T-helper 1 cell treated with Interleukin-12 subunit alpha and Interleukin-12 subunit beta and Interleukin-4 antibody, amounts not matched to agents 30 μg/mL and 1 μg/mL, for 36 hours (primary cell): ENCODE measurements around the gene TANGO6.
"Not testable (repeated sequence)": the region's sequence is repeated elsewhere in the genome, so short reads cannot be mapped to it uniquely, and the experiment has no call there.

Source experiments
- H3K27ac Mint-ChIP-seq: one replicate; pipeline ENCODE4 v1.8.0; 2021; ENCODE audit warnings: mild to moderate bottlenecking, mixed read lengths
- H3K27me3 Mint-ChIP-seq: one replicate; pipeline ENCODE4 v1.8.0; 2021; ENCODE audit warnings: low read depth, mixed read lengths
- H3K36me3 Mint-ChIP-seq: one replicate; pipeline ENCODE4 v1.8.0; 2021; ENCODE audit warnings: low read depth, mixed read lengths
- H3K4me1 Mint-ChIP-seq: one replicate; pipeline ENCODE4 v1.8.0; 2021; ENCODE audit warnings: low read depth, mixed read lengths
- H3K4me3 Mint-ChIP-seq: one replicate; pipeline ENCODE4 v1.8.0; 2021; ENCODE audit warnings: mild to moderate bottlenecking, moderate library complexity, mixed read lengths
- H3K9me3 Mint-ChIP-seq: one replicate; pipeline ENCODE4 v1.8.0; 2021; ENCODE audit warnings: mixed read lengths

TANGO6 gene

GRCh38 chr16:69115837-69116236, 272.5 kb downstream of the TANGO6 start:
- Mint-ChIP-seq H3K4me3 (no peak overlapping the region), H3K9me3 (no peaks in the 10 kb centered on the region), H3K36me3 (peaks cover 20% of the 10 kb centered on the region), H3K4me1 (peaks cover 7% of the 10 kb centered on the region), H3K27me3 (no peaks in the 10 kb centered on the region), H3K27ac (no peak overlapping the region)

GRCh38 chr16:69116256-69116875, 273.0 kb downstream of the TANGO6 start:
- peaks cover 7% of the 10 kb centered on the region for H3K4me1 Mint-ChIP-seq
- H3K27me3 Mint-ChIP-seq: no peaks in the 10 kb centered on the region
- H3K4me3 Mint-ChIP-seq: no peak overlapping the region
- H3K9me3 Mint-ChIP-seq: no peaks in the 10 kb centered on the region
- no peak overlapping the region for H3K27ac Mint-ChIP-seq
- H3K36me3 Mint-ChIP-seq: peaks cover 25% of the 10 kb centered on the region

- H3K4me3 Mint-ChIP-seq: no peak overlapping the region
- no peak overlapping the region for H3K27ac Mint-ChIP-seq
- H3K4me1 Mint-ChIP-seq: peaks cover 7% of the 10 kb centered on the region
- H3K27me3 Mint-ChIP-seq: no peaks in the 10 kb centered on the region
- H3K9me3 Mint-ChIP-seq: no peaks in the 10 kb centered on the region
- peaks cover 26% of the 10 kb centered on the region for H3K36me3 Mint-ChIP-seq
Observed at GRCh38 chr16:69116906-69117305, 273.6 kb downstream of the TANGO6 start.

- Mint-ChIP-seq H3K36me3 (peaks cover 26% of the 10 kb centered on the region), H3K9me3 (no peaks in the 10 kb centered on the region), H3K27me3 (no peaks in the 10 kb centered on the region), H3K4me1 (peaks cover 5% of the 10 kb centered on the region), H3K27ac (no peak overlapping the region), H3K4me3 (no peak overlapping the region)
Observed at GRCh38 chr16:69118468-69118867, 275.1 kb downstream of the TANGO6 start.

- Mint-ChIP-seq H3K27me3 (no peaks in the 10 kb centered on the region), H3K36me3 (peaks cover 26% of the 10 kb centered on the region), H3K9me3 (no peaks in the 10 kb centered on the region), H3K4me3 (no peak overlapping the region), H3K4me1 (peaks cover 5% of the 10 kb centered on the region), H3K27ac (no peak overlapping the region)
Observed at GRCh38 chr16:69118994-69119393, 275.7 kb downstream of the TANGO6 start.

- H3K4me3 Mint-ChIP-seq: no peak overlapping the region
- H3K36me3 Mint-ChIP-seq: peaks cover 25% of the 10 kb centered on the region
Observed at GRCh38 chr16:69119536-69119935, 276.2 kb downstream of the TANGO6 start.

GRCh38 chr16:69120096-69120664, 276.8 kb downstream of the TANGO6 start:
- Mint-ChIP-seq H3K4me1 (no peaks in the 10 kb centered on the region), H3K9me3 (no peaks in the 10 kb centered on the region), H3K27ac (no peak overlapping the region), H3K36me3 (peaks cover 22% of the 10 kb centered on the region), H3K4me3 (no peak overlapping the region), H3K27me3 (no peaks in the 10 kb centered on the region)

More at GRCh38 chr16:69119536-69119935, 276.2 kb downstream of the TANGO6 start:
- H3K9me3 Mint-ChIP-seq: no peaks in the 10 kb centered on the region
- no peak overlapping the region for H3K27ac Mint-ChIP-seq
- H3K27me3 Mint-ChIP-seq: no peaks in the 10 kb centered on the region
- H3K4me1 Mint-ChIP-seq: peaks cover 5% of the 10 kb centered on the region

- no peaks in the 10 kb centered on the region for H3K9me3 Mint-ChIP-seq
- no peaks in the 10 kb centered on the region for H3K27me3 Mint-ChIP-seq
- H3K4me1 Mint-ChIP-seq: peaks cover 5% of the 10 kb centered on the region
- H3K4me3 Mint-ChIP-seq: no peak overlapping the region
- H3K36me3 Mint-ChIP-seq: peaks cover 21% of the 10 kb centered on the region
- H3K27ac Mint-ChIP-seq: no peak overlapping the region
Observed at GRCh38 chr16:69123910-69124309, 280.6 kb downstream of the TANGO6 start.

GRCh38 chr16:69124406-69124805, 281.1 kb downstream of the TANGO6 start:
- peaks cover 16% of the 10 kb centered on the region for H3K36me3 Mint-ChIP-seq
- H3K9me3 Mint-ChIP-seq, H3K27ac Mint-ChIP-seq, H3K4me1 Mint-ChIP-seq, H3K27me3 Mint-ChIP-seq, H3K4me3 Mint-ChIP-seq: not testable (repeated sequence)

- Mint-ChIP-seq H3K4me1 (peaks cover 10% of the 10 kb centered on the region), H3K36me3 (peaks cover 15% of the 10 kb centered on the region)
- not testable (repeated sequence) for H3K4me3 Mint-ChIP-seq, H3K27ac Mint-ChIP-seq, H3K9me3 Mint-ChIP-seq, H3K27me3 Mint-ChIP-seq
Observed at GRCh38 chr16:69124961-69125360, 281.6 kb downstream of the TANGO6 start.

- Mint-ChIP-seq H3K36me3 (peaks cover 6% of the 10 kb centered on the region), H3K4me3 (no peak overlapping the region), H3K9me3 (no peaks in the 10 kb centered on the region), H3K27ac (no peak overlapping the region), H3K4me1 (peaks cover 20% of the 10 kb centered on the region), H3K27me3 (no peaks in the 10 kb centered on the region)
Observed at GRCh38 chr16:69126221-69126620, 282.9 kb downstream of the TANGO6 start.

GRCh38 chr16:69126801-69127200, 283.5 kb downstream of the TANGO6 start:
- H3K36me3 Mint-ChIP-seq, H3K4me3 Mint-ChIP-seq, H3K27me3 Mint-ChIP-seq, H3K9me3 Mint-ChIP-seq, H3K27ac Mint-ChIP-seq: not testable (repeated sequence)
- H3K4me1 Mint-ChIP-seq: peaks cover 23% of the 10 kb centered on the region

- H3K9me3 Mint-ChIP-seq: no peaks in the 10 kb centered on the region
- H3K27ac Mint-ChIP-seq: no peak overlapping the region
- H3K4me1 Mint-ChIP-seq: peaks cover 28% of the 10 kb centered on the region
- no peaks in the 10 kb centered on the region for H3K27me3 Mint-ChIP-seq
- H3K4me3 Mint-ChIP-seq: no peak overlapping the region
- peaks cover 6% of the 10 kb centered on the region for H3K36me3 Mint-ChIP-seq
Observed at GRCh38 chr16:69127966-69128510, 284.7 kb downstream of the TANGO6 start.

- no peaks in the 10 kb centered on the region for H3K9me3 Mint-ChIP-seq
- H3K27me3 Mint-ChIP-seq: no peaks in the 10 kb centered on the region
- peaks cover 44% of the 10 kb centered on the region for H3K4me1 Mint-ChIP-seq
- peak overlapping the region; percentile 91 for H3K4me3 Mint-ChIP-seq
- no peak overlapping the region for H3K27ac Mint-ChIP-seq
- H3K36me3 Mint-ChIP-seq: peaks cover 17% of the 10 kb centered on the region
Observed at GRCh38 chr16:69130461-69130860, 287.1 kb downstream of the TANGO6 start.

GRCh38 chr16:69131167-69131838, 288.0 kb downstream of the TANGO6 start:
- peaks cover 17% of the 10 kb centered on the region for H3K36me3 Mint-ChIP-seq
- H3K9me3 Mint-ChIP-seq: no peaks in the 10 kb centered on the region
- H3K27ac Mint-ChIP-seq: peak overlapping the region; percentile 86
- peak overlapping the region; percentile 91 for H3K4me3 Mint-ChIP-seq
- no peaks in the 10 kb centered on the region for H3K27me3 Mint-ChIP-seq
- H3K4me1 Mint-ChIP-seq: peaks cover 43% of the 10 kb centered on the region
